Ovary (tissue), 9 donors: Measurements from ENCODE around the gene KLRC2. TPM values are rescaled to one million over a fixed set of nuclear protein-coding genes. Genes with fewer than 3 reads are reported as not detected.
A peak's percentile ranks its signal among the peaks of the same experiment; 100 is the strongest.
"Not testable (repeated sequence)": the region's sequence is repeated elsewhere in the genome, so short reads cannot be mapped to it uniquely, and the experiment has no call there.

Source experiments
- DNase-seq, 5 donors: peaks; one replicate each; pipeline ENCODE4 v3.0.0-alpha.2; 2019 to 2020
- H3K27ac ChIP-seq, 2 donors: fragments of 200-600 bp; one replicate each; pipeline versions ENCODE4 v1.5.1 to v1.8.0; 2019 to 2022
- H3K27me3 ChIP-seq: fragments of 200-600 bp; one replicate; pipeline ENCODE4 v1.8.0; 2022
- H3K36me3 ChIP-seq: fragments of 200-600 bp; sonication (generic); one replicate; pipeline ENCODE4 v1.5.1; 2019
- H3K4me1 ChIP-seq: one replicate; pipeline ENCODE4 v1.8.1; 2013; ENCODE audit warnings: mild to moderate bottlenecking, moderate library complexity; ENCODE audit not compliant: insufficient read depth
- H3K4me3 ChIP-seq: fragments of 200-600 bp; sonication (generic); one replicate; pipeline ENCODE4 v1.5.1; 2017
- H3K9me3 ChIP-seq, 2 donors: fragments of 200-600 bp in 1 of 2; sonication (generic) in 1 of 2; one replicate each; pipeline versions ENCODE4 v1.5.1 to v1.8.1; 2013 to 2019; ENCODE audit warnings: mild to moderate bottlenecking in 1 of 2, moderate library complexity in 1 of 2
- CTCF ChIP-seq, 3 donors: fragments of 450-650 bp in 2 of 3; fragments of 200-600 bp in 1 of 3; IDR thresholded peaks; one replicate each; pipeline versions ENCODE4 v1.5.1 to v1.8.0; 2016 to 2022; ENCODE audit warnings: antibody characterized with exemption in 3 of 3, mild to moderate bottlenecking in 1 of 3
- EP300 ChIP-seq: sonication (generic); formaldehyde crosslinking; IDR thresholded peaks from one replicate; pipeline ENCODE4 v1.6.1; 2017; ENCODE audit warnings: antibody characterized with exemption
- POLR2A ChIP-seq: fragments of 450-650 bp; IDR thresholded peaks from one replicate; pipeline ENCODE4 v1.6.1; 2017; ENCODE audit warnings: antibody characterized with exemption, mild to moderate bottlenecking, moderate library complexity
- WGBS, 3 donors: extraction: QIAGEN DNeasy Blood & Tissue Kit in 1 of 3; methylation state at CpG; one replicate each; pipeline versions ENCODE4 v1.1.5 to v1.1.7; 2013 to 2017; 5-methylcytosine and 5-hydroxymethylcytosine counted together
- intact Hi-C, 4 donors: fragments of 100-400 bp; cut with DNase I; formaldehyde crosslinking; loops; one replicate each; pipeline versions ENCODE4 v1.11.0 to v1.15.1; 2022 to 2023
- polyA plus RNA-seq, 2 donors: library from polyadenylated mRNA; stranded (reverse); fragments of 200-250 nt in 1 of 2; fragments of 350-450 nt in 1 of 2; fragmentation: Illumina TruSeq in 1 of 2; extraction: RNeasy Lipid Tissue Mini Kit (QIAGEN cat#74804) in 1 of 2; gene quantifications; one replicate each; pipeline ENCODE4 v1.2.3, GENCODE V29; 2013 to 2014
- total RNA-seq, 7 donors: library from RNA; depleted of rRNA in 2 of 7; stranded (reverse); fragments of >200 nt in 2 of 7; fragmentation: NEBNext Ultra II Directional in 3 of 7; extraction: Animal tissue kit (Norgen Biotek cat#: 25700) in 3 of 7; gene quantifications; one replicate each; pipeline versions ENCODE4 v1.1.0 to v1.2.4, GENCODE V29; 2016 to 2023
- donor health status: DM: no; HTN: no; CAD: no; lungs with moderate emphysema.
- donor health status: DM: no; HTN: no; CAD: no.
- donor health status: Bipolar disorder and iron deficiency.
- donor health status: DM: yes; HTN: yes; CAD: no.
- donor health status: DM: no; HTN: no; CAD: no.
- donor health status: DM: yes; HTN: yes; CAD: no.

The KLRC2 gene
- total and polyA plus RNA-seq, 9 donors = 0.15 to 2.6 (median 0.55) TPM; not detected in 2

- intact Hi-C loops = no loop called here
- WGBS, 3 donors = 47 to 76% (median 61%) methylated on average over 2 of the region's 2 CpGs
- H3K4me1 ChIP-seq = no peaks in the 10 kb centered on the region
- H3K27ac ChIP-seq = no peak overlapping the region
- no peaks in the 10 kb centered on the region for H3K9me3 ChIP-seq
- no peak overlapping the region for H3K4me3 ChIP-seq
- no peak for DNase-seq
- TF ChIP-seq CTCF (IDR thresholded peaks at IDR 0.05) (no peak), POLR2A (no peak), EP300 (no peak)
- no peaks in the 10 kb centered on the region for H3K36me3 ChIP-seq
- no peaks in the 10 kb centered on the region for H3K27me3 ChIP-seq
These were observed 38.5 kb downstream of the KLRC2 start for GRCh38 chr12:10397296-10397695.

- H3K4me3 ChIP-seq, H3K36me3 ChIP-seq, intact Hi-C loops, H3K27ac ChIP-seq, H3K9me3 ChIP-seq, H3K27me3 ChIP-seq, H3K4me1 ChIP-seq, DNase-seq: not testable (repeated sequence)
- 63 to 75% (median 70%) methylated on average over 15 of the region's 15 CpGs for WGBS, 3 donors
These were observed 39.6 kb downstream of the KLRC2 start for GRCh38 chr12:10396176-10396575.

- DNase-seq = peak; percentile 28 to 42 (median 32)
- Histone ChIP-seq H3K27ac (peak overlapping the region in 1 of 2 donors; percentile 51), H3K27me3 (no peaks in the 10 kb centered on the region), H3K4me1 (no peaks in the 10 kb centered on the region), H3K36me3 (no peaks in the 10 kb centered on the region), H3K4me3 (no peak overlapping the region), H3K9me3 (no peaks in the 10 kb centered on the region)
- 4 to 26% (median 7%) methylated on average over 6 of the region's 6 CpGs for WGBS, 3 donors
- no peak for TF ChIP-seq EP300
- TF ChIP-seq POLR2A = no peak
- no peak for TF ChIP-seq CTCF (IDR thresholded peaks at IDR 0.05)
- intact Hi-C loops = no loop called here
These were observed 40.3 kb downstream of the KLRC2 start for GRCh38 chr12:10395390-10395998.

GRCh38 chr12:10394531-10395152 lies 41.2 kb downstream of the KLRC2 start:
- intact Hi-C loops, H3K4me1 ChIP-seq, H3K27me3 ChIP-seq, DNase-seq, H3K4me3 ChIP-seq, H3K9me3 ChIP-seq, H3K36me3 ChIP-seq, H3K27ac ChIP-seq: not testable (repeated sequence)
- 73 to 79% (median 75%) methylated on average over 11 of the region's 11 CpGs for WGBS, 3 donors

GRCh38 chr12:10393291-10393690 lies 42.5 kb downstream of the KLRC2 start:
- 58 to 63% (median 59%) methylated on average over 3 of the region's 3 CpGs for WGBS, 3 donors
- H3K4me3 ChIP-seq = no peak overlapping the region
- no peaks in the 10 kb centered on the region for H3K27me3 ChIP-seq
- DNase-seq = no peak
- H3K9me3 ChIP-seq = no peaks in the 10 kb centered on the region
- no peak for TF ChIP-seq EP300
- TF ChIP-seq POLR2A = no peak
- intact Hi-C loops = no loop called here
- no peak overlapping the region for H3K27ac ChIP-seq
- H3K4me1 ChIP-seq = no peaks in the 10 kb centered on the region
- no peaks in the 10 kb centered on the region for H3K36me3 ChIP-seq

- H3K36me3 ChIP-seq = no peaks in the 10 kb centered on the region
- H3K4me3 ChIP-seq = no peak overlapping the region
- no peak for TF ChIP-seq CTCF (IDR thresholded peaks at IDR 0.05)
- TF ChIP-seq POLR2A = no peak
- TF ChIP-seq EP300 = no peak
- H3K27ac ChIP-seq = no peak overlapping the region
- DNase-seq = peak in 2 of 5 donors; percentile 25 to 38
- no peaks in the 10 kb centered on the region for H3K27me3 ChIP-seq
- no peaks in the 10 kb centered on the region for H3K4me1 ChIP-seq
- intact Hi-C loops = no loop called here
- 42 to 45% (median 43%) methylated on average over 7 of the region's 7 CpGs for WGBS, 3 donors
- H3K9me3 ChIP-seq = no peaks in the 10 kb centered on the region
These were observed 43.3 kb downstream of the KLRC2 start for GRCh38 chr12:10392394-10392930.

- H3K4me1 ChIP-seq, H3K4me3 ChIP-seq, H3K27me3 ChIP-seq, H3K36me3 ChIP-seq, intact Hi-C loops, DNase-seq, H3K27ac ChIP-seq, H3K9me3 ChIP-seq: not testable (repeated sequence)
- WGBS, 3 donors = 94 to 98% (median 97%) methylated on average over 7 of the region's 7 CpGs
These were observed 44.8 kb downstream of the KLRC2 start for GRCh38 chr12:10390991-10391390.
